Stimulated activated CD4-positive, alpha-beta T cell treated with anti-CD3 and anti-CD28 coated beads, Interleukin-12 subunit alpha, Interleukin-12 subunit beta, amount 100 ng/mL, for 24 hours (primary cell): ENCODE results near the gene BLOC1S3.
"Not testable (repeated sequence)": the region's sequence is repeated elsewhere in the genome, so short reads cannot be mapped to it uniquely, and the experiment has no call there.

Experiments used
- DNase-seq, 2 experiments: peaks; one replicate each; pipeline ENCODE4 v3.0.0-alpha.2; 2020; ENCODE audit warnings: low read depth in 2 of 2

The BLOC1S3 gene

DNA sequence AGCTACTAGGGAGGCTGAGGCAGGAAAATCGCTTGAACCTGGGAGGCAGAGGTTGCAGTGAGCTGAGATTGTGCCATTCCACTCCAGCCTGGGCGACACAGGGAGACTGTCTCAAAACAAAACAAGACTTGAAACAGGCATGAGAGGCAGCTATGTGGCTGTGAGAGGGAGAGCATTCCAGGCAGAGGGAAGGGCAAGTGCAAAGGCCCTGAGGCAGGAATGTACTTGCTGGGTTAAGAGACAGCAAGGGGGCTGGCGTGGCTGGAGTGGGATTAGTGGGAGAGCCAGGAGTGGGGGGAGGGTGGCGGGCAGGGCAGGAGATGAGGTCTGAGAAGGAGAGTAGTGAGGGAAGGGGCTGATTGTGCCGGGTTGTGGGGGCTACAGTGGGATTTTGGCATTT, 45.3 kb downstream of the BLOC1S3 start:
- DNase-seq = no peak

DNA sequence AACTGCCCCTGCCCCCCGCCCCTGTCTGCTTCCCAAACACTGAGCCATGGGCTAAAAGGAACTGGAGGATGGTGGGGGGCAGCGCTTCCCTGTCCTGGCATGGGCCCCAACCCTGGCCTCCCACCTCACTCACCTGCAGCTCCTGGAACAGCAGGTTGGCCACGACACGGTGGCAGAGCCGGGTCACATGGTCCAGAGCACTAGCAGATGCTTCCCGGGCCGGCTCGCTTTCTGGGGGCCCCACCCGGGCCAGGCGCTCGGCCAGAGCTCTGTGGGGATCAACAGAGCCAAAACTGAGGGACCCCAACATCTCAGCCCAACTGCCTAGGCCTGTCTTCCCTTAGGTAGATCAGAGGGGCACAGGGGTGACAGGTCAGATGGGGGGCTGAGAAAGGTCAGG, 46.1 kb downstream of the BLOC1S3 start:
- no peak for DNase-seq

DNA sequence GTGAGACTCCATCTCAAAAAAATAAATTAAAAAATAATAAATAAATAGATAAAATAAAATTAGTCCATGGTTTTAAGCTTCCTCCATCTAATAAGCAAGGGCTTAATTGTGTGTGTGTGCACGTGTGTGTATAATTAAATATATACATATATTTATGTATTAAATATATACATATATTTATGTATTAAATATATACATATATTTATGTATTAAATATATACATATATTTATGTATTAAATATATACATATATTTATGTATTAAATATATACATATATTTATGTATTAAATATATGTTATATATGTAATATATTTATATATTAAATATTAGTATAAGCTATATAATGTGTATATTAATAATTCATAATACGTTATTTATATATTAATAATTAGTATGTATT, 50.5 kb downstream of the BLOC1S3 start:
- DNase-seq = not testable (repeated sequence)
